GM21619 (cell line): ENCODE data around the gene VPS72.
"Not testable (repeated sequence)": the region's sequence is repeated elsewhere in the genome, so short reads cannot be mapped to it uniquely, and the experiment has no call there.

Experiments used
- ATAC-seq: cut with Tn5 transposase; IDR thresholded peaks from one replicate; pipeline ENCODE4 v1.9.1; 2021; ENCODE audit not compliant: unreplicated experiment

Gene VPS72, protein sequence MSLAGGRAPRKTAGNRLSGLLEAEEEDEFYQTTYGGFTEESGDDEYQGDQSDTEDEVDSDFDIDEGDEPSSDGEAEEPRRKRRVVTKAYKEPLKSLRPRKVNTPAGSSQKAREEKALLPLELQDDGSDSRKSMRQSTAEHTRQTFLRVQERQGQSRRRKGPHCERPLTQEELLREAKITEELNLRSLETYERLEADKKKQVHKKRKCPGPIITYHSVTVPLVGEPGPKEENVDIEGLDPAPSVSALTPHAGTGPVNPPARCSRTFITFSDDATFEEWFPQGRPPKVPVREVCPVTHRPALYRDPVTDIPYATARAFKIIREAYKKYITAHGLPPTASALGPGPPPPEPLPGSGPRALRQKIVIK

DNA sequence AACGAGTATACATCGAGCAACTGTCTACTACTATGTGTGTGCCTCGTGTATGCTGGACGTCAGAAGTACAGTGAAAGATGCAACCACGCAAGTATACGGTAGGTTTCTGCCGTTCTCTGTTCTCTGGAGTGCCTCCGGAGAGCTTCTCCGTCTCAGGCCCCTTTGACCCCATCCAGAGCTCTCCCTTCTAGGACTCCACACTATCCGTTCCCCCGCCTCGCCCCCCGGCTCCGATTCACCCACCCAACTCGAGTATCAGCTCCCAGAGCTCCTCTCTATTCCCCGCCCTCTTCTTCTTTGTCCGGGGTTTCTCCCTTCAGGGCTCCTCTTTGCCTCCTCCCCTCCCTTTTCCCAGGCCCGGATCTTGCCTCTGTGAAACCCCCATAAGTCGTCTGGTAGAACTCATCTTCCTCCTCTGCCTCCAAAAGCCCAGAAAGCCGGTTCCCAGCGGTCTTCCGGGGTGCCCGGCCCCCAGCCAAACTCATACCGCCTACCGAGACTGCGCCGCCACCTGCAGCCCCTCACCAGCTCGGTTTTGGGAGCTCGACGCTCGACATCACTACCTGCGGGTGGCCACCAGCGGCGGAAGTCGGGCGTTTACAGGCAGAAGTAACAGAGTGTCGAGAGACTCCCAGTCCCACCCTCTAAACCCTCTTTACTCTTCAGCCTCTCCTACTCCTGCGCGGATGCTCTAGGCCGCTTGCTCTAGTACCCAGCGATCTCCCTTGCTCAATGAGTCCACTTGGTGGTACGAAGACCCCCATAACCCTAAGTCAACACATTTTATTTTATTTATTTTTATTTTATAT, at the start of gene VPS72:
Gene VPS72, minus strand, starts transcription at position 561 of the 809 bp plus-strand sequence. Its CDS starts 76 bp downstream, at position 485.
- ATAC-seq = peak; percentile 85

DNA sequence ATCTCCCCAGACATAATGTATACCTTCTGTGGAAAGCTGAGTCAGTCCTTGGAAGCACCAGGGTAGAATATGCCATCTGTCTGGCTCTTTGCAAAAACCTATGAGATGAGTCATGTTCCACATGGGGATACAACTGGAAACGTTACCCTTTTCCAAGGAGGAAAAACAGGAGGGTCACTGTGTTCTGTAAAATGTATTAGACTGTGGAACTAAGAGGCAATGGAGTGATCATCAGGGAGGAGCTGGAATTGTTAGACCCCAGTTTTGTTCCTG, 48.4 kb upstream of the VPS72 start:
- no peak for ATAC-seq

DNA sequence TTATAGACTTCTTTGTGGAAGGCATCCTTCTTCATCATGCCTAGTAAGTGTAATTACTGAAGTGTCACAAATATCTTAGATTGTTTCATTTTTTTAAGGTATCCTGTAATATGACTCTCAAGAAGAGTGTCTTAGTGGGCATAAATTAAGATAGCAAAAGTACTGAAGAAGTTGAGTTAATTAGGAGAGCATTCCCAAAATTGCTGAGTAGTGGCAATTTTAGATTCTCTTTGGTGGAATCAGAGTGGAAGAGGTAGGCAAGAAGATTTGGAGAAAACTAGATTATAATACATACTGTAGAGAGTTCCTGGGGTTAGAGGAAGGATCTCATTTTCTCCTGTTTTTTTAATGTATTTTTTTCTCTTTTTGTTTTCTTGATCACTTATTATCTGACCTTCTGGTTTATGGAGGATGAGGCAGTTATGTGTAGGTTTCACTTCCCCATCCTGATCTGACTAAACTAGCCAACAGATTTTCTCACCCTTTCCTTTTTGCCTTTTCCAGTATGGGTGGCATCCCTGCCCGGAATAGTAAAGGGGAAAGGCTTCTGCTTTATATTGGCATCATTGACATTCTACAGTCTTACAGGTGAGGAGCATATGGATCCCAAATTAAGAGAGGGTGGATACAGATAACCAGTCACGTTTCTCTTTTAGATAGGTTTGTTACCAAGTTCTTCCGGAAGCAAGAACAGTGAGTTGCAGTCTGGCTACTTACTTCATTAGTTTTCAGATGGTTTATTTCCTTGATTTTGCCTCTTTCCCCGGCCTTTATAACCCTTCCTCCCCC, 47.9 kb upstream of the VPS72 start:
- ATAC-seq = no peak

DNA sequence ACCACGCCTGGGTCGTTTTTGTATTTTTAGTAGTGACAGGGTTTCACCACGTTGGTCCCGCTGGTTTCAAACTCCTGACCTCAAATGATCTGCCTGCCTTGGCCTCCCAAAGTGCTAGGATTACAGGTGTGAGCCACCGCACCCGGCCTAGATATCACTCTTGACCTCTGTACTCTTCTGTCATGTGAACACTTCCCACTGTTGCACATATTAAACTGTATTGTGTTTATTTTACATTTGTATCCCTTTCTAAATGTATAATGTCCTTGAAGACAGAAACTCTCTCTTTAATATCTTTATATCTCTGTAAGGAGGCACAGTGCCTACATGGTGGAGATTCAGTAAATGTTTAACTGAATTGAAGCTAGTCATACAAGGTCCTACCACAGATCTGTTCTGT, 45.2 kb upstream of the VPS72 start:
- no peak for ATAC-seq

DNA sequence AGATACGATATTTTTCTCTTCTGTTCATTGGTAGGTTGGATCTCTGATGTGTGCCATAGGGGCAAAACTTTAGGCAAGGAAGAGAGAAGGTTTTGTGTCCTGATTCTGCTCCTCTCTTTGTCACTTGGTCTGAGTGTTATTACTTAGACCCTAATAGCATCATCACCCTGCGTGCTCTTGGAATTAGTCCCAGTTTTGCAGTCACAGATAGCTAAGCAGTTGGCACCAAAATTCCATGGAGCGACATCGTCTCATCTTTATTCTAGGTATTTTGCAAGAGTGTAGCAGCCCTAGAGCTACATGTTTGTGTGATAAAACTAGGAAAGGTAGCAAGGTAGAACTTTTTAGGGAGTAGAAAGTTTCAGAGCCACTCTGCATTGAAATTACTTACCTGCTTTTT, 32.1 kb upstream of the VPS72 start:
- no peak for ATAC-seq

DNA sequence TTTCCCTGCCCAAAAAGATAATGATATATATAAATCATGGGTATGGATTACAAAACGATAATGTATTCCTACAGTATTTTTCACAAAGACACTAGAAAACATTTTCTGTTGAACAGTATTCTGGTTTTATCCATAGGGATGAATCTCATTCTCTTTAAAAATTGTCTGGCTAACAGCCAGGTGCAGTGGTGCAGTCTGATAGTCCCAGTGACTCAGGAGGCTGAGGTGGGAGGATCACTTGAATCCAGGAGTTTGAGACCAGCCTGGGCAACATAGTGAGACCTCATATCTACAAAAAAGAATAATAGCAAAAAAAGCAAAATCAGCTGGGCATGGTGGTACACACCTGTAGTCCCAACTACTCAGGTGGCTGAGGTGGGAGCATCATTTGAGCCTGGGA, 31.6 kb upstream of the VPS72 start:
- ATAC-seq = no peak

DNA sequence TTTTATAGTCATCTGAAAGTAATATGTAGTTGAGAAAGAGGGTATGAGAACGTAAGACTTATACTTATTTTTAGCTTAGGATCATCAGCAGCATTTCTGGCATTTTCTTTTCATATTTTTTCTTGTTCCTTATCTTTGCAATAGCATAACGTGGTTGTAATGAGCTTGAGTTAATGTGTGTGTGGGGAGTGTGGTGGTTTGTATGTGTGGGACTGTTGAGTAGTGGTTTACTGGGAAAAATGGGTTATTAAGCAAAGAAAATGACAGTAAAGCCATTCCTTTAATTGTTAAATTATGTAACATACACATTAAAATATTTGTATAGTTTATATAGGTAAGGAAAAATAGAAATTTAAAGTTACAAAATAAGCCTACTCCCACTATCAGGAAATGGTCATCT, 23.6 kb upstream of the VPS72 start:
- ATAC-seq = no peak

DNA sequence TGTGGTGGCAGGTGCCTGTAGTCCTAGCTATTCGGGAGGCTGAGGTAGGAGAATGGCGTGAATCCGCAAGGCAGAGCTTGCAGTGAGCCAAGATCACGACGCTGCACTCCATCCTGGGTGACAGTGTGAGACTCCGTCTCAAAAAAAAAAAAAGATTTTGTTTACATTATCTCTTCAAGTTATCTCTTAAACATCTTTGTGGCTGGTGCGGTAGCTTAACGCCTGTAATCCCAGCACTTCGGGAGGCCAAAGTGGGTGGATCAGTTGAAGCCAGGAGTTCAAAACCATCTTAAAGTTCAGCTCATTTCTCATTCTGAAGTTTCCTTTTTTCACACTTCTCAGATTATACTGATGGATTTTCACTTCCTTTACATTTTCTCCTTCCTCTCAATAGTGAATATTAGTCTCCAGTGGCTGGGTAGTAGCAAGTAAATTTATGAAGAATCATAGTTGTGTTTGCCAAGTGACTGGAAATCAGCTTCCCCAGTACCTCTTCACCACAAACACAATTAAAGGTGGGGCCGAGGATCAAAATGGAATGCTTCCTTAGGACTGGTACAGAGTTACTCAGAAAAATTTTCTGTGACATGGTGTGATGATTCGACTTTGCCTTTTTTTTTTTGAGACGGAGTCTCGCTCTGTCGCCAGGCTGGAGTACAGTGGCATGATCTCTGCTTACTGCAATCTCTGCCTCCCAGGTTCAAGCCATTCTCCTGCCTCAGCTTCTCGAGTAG, 22.1 kb upstream of the VPS72 start:
- no peak for ATAC-seq

DNA sequence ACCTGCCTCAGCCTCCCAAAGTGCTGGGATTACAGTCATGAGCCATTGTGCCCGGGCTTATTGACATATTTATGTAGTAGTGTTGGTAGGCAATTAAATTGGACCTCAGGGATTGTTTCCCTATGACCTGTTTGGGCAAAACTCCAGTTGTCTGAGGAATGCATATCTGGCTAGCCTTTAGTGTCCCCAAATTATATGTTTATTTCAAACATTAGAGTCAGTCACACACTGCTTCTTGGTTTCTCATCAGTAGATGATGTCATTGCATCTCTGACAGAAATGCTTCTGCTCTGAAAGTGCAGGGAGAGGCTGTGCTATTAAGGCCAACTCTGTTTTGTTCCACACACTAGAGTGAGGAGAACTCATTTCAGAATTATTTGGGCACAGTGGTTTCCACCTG, 20.8 kb upstream of the VPS72 start:
- no peak for ATAC-seq

DNA sequence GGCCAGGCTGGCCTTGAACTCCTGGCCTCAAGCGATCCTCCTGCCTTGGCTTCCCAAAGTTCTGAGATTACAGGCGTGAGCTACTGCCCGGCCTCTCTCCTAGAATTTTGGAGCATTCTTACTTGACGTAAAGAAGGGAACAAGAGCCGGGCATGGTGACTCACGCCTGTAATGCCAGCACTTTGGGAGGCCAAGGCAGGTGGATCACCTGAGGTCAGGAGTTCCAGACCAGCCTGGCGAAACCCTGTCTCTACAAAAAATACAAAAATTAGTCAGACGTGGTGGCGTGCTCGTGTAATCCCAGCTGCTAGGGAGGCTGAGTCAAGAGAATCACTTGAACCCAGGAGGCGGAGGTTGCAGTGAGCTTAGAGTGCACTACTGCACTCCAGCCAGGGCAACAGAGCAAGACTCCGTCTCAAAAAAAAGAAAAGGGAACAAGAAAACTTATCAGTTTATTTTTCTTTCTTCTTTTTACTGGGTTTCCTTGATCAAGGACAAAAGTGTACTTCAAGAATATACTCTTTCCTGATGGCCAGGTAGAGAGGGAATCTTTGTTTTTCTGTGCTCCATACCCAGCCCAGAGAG, 15.5 kb upstream of the VPS72 start:
- not testable (repeated sequence) for ATAC-seq

DNA sequence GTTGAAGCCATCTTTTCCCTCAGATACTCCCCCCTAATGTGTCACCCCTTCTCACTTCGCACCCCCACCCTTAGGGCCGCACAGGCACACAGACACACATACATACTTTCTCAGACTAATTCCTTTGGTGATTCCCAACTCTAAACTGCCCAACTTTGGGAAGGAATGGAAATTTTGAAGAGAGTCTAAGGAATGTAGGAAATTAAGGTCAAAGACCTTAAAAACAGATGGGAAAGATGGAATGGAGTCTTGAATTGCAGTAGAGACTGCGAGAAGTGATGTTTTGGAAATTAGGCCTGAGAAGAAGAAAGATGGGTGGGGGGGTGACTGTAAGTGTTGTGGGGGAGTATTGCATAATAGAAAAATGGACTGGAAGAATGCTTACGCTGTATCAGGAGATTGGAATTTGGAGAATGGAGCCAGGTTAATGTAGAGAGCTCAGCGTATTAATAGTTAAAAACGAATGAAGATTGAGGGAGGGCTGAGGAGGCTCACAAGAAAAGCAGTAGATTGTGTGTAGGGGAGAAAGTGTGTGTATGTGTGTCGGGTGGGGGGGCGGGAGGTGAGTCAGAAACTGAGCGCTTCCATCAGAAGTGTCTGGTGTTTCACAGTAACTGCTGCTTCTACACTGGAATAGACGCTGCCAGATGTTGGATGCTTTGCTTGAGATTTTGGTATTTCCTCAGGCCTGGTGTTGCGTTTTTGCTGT, 10.0 kb upstream of the VPS72 start:
- ATAC-seq = no peak

DNA sequence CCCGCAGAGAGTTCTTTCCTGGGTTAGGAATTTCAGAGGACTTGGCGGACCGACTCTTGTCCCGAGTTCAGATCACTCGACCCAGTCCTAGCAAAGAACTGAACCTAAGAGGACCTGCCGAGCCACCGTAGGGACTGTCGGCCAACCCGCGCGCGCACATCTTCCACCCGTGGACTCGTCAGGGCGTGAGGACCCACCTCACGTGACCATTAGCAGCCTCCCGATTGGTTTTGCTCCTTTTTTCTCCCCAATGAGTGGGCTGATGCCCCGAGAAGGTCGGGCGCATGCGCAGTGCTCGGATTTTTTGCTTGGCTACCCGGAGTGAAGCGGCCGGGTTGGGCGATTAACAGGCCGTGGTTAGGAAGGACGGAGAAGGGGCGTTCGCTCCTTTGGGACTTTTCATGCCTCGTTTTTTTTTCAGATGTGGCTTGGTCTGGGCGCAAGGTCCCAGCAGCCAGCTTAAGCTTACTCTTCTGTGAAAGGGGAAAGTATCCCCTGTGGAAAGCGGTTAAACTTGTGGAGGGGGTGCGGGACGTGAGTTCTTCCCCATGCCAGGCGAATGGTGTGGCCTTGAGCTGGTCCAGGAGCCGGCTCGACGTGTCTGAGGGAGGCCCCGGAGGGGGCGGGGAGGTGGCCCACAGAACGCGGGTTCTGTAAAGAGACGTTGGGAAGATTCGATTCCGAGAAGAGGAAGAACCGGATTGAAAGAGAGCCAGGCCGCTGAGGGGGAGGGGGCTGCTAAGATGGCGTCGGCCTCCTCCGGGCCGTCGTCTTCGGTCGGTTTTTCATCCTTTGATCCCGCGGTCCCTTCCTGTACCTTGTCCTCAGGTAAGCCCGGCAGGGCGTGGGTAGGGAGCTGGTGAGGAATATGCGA, 8.5 kb upstream of the VPS72 start, which contains the start of gene PIP5K1A:
Gene PIP5K1A, plus strand, starts transcription at position 299 of the 874 bp plus-strand sequence. Its CDS starts 445 bp downstream, at position 744.
- ATAC-seq = peak; percentile 75

DNA sequence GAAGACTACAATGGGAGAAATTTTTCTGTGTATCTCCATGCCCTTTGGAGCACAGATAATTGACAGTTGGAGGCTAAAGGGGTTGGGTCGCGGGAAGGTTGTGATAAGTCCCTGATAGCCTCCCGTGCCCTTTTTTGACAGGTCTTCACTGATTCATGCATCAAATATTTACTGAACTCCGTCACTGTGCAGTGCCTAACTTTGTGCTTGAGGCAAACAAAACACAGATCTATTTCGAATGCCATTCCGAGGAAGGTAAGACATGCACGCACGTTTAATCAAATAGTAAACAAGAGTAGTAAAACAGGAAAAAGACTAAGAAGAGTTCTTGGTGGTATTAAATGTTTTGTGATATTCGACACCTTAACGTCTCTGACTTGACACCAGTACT, 7.9 kb upstream of the VPS72 start:
- ATAC-seq = no peak

DNA sequence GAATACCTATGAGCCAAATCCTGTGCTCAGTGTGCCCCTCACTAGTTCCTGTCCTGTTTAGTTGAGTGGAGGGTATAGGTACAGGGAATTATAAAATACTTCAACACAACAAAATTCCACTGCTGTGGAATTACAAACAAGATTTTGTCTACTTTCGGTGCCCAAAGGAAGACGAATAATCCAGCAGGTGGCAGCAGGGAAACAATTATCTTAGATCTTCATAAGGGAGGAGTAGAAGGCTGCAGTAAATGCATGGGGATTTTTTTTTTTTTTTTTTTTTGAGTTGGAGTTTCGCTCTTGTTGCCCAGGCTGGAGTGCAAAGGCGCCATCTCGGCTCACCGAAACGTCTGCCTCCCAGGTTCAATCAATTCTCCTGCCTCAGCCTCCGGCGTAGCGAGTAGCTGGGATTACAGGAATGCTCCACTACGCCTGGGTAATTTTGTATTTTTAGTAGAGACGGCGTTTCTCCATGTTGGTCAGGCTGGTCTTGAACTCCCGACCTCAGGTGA, 6.3 kb upstream of the VPS72 start:
- ATAC-seq = no peak

DNA sequence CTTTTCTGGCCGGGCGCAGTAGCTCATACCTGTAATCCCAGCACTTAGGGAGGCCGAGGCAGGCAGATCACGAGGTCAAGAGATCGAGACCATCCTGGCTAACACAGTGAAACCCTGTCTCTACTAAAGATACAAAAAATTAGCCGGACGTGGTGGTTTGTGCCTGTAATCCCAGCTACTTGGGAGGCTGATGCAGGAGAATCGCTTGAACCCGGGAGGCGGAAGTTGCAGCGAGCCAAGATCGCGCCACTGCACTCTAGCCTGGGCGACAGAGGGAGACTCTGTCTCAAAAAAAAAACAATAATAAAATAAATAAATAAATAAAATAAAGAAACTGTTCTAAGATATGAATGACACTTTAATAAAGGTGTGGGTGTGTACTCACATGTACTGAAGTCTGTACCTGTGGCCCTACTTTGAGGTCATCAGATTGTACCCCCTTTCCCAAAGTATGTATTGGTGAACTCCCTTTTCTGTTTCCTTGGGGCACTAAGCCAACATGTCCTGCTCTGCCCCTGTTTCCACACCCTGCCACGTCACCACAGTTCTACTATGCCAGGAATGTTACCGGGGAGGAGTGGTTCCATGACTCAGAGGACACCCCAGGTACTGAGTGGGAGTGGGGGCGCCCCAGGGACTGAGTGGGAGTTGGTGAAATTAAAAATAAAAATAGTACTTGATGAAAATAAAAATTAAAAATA, 5.0 kb upstream of the VPS72 start:
- not testable (repeated sequence) for ATAC-seq

DNA sequence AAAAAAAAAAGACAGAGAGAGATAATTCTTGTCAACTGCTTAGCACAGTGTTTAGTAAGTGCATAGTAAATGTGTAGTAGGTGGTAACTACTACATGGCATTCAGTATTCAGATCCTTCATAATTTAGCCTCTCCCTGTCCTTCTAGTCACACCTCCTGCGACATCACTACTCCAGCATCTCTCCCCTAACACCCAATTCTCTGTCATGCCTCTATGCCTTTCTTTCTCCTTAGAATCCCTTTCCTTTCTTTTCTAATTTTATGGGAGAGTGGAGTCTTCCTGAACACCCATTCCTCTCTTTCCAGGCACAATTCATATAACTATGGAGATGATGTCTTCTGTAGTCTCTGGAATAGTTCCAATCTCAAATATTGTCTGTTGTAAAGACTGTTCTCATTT, 3.9 kb upstream of the VPS72 start:
- no peak for ATAC-seq

DNA sequence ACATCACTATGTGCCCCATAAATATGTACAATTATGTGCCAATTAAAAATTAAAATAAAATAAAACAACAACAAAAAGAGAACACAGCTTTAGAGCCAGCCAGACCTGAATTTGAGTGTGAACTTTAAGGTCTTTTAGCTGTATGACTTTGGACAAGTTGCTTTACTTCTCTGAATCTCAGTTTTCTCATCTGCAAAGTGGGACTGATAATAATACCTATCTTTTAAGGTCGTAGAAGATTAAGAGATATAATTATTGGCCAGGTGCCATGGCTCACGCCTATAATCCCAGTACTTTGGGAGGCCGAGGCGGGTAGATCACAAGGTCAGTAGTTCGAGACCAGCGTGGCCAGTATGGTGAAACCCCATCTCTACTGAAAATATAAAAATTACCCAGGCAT, 3.3 kb upstream of the VPS72 start:
- ATAC-seq = no peak

DNA sequence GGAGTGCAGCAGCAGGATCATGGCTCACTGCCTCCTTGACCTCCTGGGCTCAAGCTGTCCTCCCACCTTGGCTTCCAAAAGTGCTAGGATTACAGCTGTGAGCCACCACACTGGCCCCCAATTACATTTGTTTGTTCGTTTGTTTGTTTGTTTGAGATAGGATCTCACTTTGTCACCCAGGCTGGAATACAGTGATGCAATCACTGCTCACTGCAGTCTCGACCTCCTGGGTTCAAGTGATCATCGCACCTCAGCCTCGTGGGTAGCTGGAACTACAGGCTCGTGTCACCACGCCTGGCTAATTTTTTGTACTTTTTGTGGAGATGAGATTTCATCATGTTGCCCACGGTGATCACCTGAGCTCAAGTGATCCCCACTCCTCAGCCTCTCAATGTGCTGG, 2.0 kb upstream of the VPS72 start:
- no peak for ATAC-seq
